GM20000 (cell line): ENCODE measurements around the gene TTC33.

Experiments
- DNase-seq: peaks from one replicate; pipeline ENCODE4 v3.0.0; 2012; ENCODE audit warnings: low spot score
- CTCF ChIP-seq: IDR thresholded peaks from 2 replicates; pipeline ENCODE4 v1.5.1; 2012; ENCODE audit warnings: mild to moderate bottlenecking, control low read depth; ENCODE audit errors: extremely low read depth, missing control alignments

The TTC33 gene

DNA sequence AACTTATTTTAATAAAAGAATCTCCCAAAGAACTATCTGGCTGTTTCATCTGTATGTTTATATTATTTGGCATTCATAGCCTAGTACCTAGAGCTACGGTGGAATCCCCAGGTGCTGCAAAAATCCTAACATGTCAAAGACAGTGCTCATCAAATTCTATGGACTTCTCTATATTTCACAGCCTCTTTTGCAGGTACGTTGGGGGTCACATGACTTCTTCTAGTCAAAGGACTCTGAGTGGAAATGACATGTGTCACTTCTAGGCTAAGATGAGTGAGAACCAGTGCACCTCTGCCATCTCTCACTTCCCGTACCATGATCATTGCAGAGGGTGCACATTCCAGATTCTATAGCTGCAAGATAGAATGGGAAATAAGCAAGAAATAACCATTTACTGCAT lies 148.6 kb downstream of the TTC33 start:
- DNase-seq = no peak
- no peak for TF ChIP-seq CTCF

DNA sequence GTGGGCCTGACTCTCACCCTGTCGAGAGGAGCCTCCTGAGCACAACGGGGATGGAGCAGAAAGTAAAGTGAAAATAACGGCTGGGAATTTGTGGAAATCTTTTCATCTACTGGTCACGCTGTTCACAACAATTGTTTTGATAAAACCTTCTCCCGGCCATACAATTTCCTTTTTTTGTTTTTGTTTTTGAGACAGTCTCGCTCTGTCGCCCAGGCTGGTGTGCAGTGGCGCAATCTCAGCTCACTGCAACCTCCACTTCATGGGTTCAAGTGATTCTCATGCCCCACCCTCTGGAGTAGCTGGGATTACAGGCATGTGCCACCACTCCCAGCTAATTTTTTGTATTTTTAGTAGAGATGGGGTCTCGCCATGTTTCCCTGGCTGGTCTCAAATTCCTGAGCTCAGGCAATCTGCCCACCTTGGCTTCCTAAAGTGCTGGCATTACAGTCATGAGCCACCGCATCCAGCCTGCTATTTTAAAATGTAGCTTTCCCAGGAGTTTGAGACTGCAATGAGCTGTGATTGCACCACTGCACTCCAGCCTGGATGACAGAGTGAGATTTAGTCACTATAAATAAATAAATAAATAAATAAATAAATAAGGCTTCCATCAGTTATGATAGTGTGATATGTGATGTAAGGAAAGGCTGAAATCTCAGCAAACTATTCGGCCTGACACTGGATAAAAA lies 149.5 kb downstream of the TTC33 start:
- DNase-seq = no peak
- TF ChIP-seq CTCF = no peak

DNA sequence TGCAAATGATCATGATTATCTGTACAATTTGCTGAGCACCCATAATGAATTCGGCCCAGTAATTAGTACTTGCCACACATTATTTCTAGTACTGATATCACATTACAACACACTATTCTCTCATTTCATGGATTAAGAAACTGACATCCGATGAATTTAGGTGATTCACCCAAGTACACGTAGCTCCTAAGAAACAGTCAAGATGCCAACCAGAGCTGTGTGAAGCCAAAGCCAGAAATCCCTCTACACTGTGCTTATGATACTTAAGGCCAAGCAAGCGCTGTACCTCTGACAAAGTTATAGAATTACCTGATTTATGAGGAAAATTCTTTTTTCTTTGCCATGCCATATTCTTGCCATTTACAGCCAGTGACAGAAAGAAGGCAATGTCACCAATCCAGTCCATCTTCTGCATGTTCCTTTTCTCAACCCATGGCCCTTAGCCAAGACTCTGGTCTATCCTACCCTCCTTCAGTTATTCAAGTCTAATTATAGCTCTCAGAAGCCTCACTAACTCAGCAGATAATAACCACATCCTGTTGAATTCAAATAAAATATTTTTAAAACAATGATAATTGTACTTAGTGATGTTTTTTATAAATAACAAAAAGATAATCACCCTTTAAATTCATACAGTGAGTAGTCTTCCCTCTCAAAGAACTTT lies 150.3 kb downstream of the TTC33 start:
- TF ChIP-seq CTCF = no peak
- no peak for DNase-seq

DNA sequence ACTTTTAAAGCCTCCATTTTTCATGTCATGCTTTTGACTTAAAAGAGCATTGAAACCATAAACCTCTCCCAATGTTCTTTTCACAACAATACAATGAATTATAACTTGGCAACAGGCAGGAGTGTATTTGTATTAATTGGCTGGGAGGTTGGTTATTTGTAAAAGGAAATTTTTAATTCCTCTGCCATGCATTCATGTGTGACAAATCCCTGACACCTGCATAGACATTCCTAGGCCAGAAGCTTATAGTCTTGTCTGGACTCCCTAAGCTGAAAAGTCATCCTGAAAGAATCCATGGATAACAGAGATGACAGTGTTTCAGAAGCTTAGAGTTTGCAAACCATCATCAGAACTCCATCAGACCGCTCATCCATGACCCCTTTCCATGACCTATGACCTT lies 152.4 kb downstream of the TTC33 start:
- no peak for DNase-seq
- no peak for TF ChIP-seq CTCF

GRCh38 chr5:40601198-40601868 lies 154.4 kb downstream of the TTC33 start:
- no peak for DNase-seq

DNA sequence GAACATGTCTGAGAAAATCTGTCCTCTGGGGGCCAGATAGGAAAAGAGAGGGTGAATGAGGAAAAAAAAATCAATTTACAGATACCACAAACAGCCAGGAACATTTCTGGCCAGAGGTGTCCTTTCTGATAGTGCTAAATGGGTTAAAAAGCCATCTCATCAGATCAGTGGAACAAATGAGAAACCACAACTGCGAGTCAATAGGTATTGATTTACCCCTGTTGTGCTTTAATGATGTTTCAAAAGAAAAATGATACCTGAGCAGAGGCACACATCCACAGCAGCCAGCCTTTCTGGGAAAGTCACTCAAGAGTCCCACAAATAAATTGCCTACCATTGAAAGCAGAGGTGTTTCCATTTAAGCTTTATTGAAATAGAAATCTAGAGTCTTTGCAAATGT lies 155.4 kb downstream of the TTC33 start:
- DNase-seq = no peak

More at GRCh38 chr5:40601198-40601868, 154.4 kb downstream of the TTC33 start:
- TF ChIP-seq CTCF = no peak

More for the DNA sequence above, 155.4 kb downstream of the TTC33 start:
- TF ChIP-seq CTCF = no peak
